ENCODE measurements around the gene WNT2.
A peak's percentile ranks its signal among the peaks of the same experiment; 100 is the strongest.

WNT2 gene

DNA sequence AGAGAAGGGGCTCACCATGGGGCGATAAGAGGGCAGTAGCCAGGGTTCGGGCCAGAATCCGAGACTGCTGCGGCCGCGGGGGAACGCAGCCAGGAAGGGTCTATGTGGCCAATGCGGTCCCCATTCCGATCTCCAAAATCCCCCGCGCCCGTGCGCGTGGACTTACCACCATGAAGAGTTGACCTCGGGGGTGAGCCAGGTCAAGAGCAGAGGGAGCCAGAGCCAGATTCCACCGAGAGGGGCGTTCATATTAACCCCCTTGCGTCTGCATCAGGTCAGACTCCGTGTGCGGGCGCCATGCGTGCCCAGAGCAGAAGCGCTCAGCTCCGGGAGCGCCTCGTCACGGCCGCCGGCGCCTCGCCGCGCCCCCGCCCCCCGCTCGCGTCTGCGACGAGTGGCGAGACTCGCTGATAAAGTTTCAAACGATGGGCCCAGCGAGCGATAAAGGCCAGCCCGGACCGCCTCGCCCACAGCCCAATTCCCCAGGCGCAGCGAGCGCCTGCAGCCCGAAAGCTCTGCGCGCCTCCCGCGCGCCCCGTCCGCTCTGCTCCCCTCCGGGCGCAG, at the start of gene WNT2:
TSS of gene WNT2 (minus strand) at position 318 of the 564 bp plus-strand sequence. CDS start at position 249, 69 bp downstream.
- no peak for DNase-seq

DNA sequence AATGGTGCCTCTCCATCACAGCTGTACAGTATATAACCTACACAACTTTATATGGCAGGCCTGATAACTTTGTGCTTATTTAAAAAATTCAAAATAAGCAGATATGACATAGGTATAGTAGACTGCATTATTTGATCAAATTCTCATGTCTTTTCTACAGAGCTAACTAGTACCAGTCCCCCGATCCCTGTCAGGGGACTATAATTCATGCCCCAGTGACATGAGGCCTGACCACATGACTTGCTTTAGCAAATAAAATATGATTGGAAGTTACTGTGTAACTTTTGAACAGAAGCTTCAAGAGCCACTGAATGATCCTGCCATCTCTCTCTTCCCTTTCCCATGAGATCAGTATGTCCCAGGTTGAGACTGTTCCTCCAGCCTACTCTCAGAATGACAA, 49.2 kb upstream of the WNT2 start:
- no peak for DNase-seq

DNA sequence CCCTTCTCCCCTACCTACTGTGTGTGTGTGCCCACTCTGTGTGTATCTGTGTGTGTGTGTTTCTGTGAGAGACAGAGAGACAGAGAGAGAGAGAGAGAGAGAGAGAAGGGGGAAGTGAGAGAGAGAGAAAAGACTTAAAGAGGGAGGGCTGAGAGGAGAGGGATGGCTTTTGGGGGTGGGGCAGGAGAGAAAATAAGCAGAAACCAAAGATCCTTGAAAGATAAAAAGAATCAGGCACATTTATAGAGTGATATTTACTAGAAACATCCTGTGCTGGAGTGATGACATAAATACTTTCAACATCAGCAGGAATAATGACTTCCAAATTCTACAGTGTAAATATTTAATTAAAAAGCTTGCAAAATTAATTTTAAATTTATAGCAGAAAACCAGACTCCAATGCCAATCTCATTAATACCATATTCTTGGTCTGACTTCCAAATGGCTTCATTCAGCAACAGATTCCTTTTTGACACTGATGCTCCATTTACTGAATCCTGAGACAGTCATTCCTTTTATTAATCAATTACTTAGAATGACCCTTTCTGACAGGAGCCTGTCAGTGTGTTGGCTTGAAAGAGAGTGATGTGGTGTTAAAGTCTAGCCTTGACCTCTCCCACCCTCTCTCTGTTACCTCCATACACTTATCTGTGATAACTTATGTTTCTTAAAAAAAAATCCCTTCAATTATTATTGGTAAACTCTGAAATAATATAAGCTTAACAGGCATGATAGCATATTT, 41.7 kb upstream of the WNT2 start:
- no peak for DNase-seq

DNA sequence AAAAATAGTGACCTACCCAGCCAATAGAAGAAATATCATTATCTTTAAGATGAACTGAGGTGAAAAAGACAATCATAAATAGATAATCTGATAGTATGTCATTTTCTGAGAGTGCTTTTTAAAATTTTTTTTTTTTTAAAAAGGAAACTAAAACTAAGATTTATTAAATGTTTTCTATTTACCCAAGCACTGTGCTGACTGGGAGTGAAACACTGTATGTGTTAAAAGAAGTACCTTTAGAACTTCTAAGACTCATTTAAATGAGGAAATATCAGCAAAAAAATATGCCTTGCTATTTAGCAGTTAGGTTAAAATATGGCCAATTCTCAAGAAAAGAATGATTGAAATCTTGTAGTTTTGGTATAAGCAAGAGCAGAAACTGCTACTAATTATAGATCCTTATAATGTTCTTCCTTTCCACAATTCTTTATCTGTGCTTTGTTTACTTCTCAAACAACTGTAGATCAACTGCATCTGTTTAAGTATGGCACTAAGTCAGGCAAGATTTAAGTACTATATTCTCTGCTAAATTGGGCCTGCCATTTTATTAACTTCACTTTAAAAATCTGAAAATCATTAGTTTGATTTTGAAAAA, 39.5 kb upstream of the WNT2 start:
- no peak for DNase-seq

DNA sequence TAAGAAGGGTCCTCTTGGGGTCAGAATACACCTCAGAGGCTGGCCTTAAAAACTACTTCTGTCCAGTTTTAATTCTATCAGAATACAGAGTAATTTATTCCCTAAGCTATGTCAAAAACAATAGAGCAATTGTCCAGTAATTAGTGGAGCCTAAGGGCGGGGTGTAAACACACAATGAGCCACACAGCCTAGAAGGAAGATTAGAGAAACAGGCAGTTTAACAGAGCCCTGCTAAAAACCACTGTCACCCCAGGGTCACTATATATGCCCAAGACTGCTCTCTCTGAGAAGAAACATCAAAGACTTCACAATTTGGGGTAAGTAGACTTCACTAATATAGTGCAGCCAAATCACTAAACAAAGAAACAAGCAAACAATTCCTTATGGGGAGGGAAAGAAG, 27.2 kb upstream of the WNT2 start:
- DNase-seq = no peak

DNA sequence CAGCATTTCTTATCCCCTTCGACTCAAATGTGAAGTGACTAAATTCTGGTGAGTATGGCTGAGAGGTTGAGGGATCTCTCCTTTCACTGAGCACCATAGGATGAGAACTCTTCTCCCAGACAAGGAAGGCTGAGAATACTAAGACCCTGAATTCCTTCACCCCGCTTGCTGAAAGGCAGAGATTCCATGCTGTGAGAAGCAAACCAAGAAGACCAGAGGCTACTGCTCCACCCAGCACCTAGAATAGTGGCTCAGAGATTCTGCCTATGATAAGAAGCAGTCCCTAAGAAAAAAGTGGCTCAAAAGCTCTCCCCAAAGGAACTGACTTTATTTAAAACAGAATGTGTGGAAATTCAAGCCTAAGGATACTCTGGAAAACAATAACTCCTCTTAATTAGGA, 26.7 kb upstream of the WNT2 start:
- no peak for DNase-seq

DNA sequence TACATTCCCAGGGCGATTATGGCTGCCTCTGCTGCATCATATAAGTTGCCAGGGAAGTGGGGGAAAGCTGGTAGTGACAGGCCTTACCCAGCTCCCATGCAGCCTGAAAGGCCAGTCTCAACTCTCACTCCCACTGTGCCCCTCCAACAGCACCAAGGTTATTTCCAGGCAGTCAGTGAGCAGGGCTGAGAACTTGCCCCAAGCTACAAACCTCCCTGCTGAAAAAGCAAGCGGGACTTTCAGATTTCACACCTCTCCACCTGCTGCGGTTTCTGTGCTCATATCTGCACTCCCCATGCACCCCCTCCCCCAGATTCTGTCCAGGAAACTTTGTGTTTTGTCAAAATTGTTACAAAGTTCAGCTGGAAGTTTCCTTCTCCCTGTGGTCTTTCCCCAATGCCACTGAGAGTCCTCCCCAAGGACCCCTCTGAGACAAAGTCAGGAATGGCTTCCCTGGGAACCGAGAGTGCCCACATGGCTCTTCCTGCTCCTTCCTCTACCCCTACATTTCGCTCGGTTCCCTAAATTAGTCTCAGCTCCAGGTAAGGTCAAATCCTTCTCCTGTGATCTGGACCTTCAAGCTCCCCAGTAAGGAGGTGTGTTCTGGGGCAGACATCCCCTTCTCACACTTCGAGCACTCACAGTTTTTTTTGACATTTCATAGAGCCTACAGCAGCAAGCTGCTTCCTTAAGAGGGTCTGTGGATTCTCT, 25.3 kb upstream of the WNT2 start:
- DNase-seq = no peak

DNA sequence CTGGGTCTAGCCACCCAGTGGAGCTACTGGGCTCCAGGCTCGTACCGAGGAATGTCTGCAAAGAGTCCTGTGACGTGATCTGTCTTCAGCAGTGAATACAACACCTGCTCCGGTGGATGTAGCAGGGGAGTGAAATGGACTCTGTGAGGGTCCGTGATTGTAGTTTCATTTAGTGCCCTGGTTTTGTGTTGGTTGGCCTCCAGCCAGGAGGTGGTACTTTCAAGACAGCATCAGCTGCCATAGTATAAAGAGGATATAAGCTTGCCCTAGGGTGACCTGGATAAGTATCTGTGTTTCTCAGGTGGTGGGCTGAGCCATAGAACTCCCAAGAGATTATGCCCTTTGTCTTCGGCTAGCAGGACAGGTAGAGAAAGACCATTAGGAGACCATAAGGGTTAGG, 24.6 kb upstream of the WNT2 start:
- no peak for DNase-seq

DNA sequence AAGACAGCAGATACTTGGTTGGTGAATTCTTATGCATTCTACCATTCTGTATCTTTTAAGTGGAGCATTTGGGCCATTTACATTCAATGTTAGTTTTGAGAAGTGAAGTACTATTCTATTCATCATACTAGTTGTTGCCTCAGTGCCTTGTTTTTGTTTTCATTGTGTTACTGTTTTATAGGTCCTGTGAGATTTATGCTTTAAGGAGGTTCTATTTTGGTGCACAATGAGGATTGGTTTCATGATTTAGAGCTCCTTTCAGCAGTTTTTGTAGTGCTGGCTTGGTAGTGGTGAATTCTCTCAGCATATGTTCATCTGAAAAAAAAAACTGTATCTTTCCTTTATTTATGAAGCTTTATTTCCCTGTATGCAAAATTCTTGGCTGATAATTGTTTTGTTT, 23.3 kb upstream of the WNT2 start:
- no peak for DNase-seq

DNA sequence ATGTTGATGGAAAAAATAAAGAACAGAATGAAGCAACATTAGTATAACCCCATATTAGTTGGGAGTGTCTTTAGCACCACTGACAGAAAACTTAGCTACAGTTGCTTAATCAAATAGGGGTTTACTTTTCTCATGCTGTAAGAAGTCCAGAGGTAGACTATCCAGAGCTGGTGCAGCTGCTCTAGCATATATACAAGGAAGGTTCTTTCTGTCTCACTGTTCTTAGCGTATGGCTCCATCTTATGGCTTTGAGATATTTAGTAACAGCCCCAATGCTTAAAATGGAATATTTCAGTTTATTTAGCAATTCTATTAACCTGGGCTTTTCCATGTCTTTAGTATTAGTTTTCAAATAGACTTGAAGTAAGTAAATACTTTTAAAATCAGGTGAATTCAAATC, 15.2 kb upstream of the WNT2 start:
- no peak for DNase-seq

DNA sequence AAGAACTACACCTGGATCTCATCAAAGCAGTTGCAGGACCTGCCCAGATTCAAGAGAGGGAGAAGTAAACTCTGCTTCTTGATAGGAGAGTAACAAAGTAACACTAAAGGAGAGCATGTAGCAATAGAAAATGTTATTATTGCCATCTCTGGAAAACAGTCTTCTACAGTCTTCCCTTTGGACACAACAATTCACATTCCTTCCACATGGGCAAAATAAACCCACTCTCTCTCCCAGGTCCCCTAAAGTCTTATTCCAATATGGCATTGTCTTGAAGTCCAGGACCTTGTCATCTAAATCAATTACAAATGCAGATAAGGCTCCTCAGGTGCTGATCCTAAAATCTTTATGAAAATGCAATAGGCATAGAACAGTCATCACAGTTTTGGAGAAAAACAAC, 10.3 kb upstream of the WNT2 start:
- DNase-seq = no peak

DNA sequence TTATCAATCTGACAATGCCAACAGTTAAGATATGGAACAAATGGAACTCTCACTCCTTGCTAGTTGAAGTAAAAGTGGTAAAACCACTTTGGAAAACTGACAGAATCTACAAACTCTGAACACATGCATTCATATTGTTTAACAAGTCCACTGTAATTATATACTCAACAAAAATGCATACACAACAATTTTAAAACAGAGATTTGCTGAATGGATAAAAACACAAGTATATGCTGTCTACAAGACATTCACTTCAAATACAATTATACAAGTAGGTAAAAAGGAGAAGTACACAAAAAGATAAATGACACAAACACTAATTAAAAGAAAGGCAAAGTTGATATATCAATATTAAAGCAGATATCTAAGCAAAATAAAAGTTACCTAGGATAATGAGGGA, 9.2 kb upstream of the WNT2 start:
- no peak for DNase-seq

DNA sequence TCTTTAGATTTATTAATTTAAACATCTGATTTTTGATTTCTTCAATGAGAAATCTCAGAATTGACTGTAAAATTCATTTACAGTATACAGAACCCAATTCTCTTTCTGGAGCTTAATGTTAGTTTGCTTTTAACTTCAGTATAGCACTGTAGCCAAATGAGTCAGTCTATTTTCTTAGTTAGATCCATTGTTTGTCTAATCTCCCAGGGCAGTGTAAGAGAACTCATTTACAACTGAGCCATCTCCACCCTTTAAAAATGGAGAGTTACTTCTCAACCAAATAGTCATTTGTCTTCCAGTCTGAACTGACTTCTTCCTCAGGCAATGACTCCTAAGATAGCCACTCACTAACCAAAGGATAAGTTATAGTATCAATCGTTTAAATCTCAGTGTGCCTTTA, 3.0 kb upstream of the WNT2 start:
- no peak for DNase-seq

DNA sequence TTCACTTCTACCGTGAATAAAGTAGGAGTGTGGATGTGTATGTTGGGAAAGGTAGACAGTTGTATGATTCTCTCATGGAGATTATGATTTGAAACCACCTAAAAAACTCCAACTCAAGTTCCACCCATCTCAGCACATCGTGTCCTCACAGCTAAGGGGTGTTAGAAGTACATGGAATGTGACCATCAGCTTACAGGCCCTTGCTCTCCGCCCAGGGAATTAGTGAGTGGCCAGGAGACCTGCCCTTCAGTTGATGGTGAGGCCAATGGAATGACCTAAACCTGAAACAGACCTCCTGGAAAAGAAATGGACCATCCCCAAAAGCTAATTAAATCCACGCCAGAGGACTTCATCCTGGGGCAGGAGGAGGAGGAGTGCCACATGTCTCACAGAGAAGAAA, 2.1 kb upstream of the WNT2 start:
- no peak for DNase-seq

DNA sequence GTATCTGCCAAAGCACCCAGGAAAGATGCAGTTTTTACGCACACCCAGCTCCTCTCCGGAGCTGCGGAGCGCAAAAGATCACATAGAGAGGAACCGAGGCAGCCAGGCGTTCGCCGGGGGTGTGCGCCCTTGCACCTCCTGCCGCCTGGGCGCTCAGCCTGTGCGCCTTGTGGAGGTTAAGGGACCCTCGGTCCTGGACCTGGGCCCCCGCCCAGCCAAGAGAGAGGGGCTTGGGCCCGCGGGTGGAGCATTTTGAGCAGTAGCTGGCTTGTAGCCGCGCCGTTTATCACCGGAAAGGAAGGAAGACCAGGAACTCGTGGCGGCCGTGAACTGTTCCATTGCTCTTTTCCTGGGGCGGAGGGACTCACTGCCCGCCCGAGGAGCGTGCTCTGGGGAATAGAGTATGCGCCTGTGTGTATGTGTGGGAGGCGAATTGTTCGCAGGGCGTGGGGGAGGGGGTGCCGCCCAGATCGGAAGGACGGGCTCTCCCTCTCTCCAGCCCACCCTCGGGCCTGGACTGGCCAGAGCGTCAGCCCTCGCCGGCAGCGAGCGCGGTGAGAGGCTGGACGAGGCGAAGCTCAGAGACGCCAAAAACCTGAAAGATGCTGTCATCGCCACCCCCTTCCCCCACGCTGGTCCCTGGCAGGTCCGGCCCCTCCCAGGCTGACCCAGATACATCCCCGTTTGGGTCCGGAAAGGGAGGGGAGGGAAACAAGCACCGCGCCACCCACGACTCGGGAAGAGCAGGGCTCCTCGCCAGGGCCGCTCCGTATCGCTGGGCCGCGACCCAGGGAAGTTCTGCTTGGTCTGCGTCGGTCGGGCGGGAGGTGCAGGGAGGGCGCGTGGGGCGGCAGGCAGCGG, 1.2 kb upstream of the WNT2 start:
- peak; percentile 5 for DNase-seq

DNA sequence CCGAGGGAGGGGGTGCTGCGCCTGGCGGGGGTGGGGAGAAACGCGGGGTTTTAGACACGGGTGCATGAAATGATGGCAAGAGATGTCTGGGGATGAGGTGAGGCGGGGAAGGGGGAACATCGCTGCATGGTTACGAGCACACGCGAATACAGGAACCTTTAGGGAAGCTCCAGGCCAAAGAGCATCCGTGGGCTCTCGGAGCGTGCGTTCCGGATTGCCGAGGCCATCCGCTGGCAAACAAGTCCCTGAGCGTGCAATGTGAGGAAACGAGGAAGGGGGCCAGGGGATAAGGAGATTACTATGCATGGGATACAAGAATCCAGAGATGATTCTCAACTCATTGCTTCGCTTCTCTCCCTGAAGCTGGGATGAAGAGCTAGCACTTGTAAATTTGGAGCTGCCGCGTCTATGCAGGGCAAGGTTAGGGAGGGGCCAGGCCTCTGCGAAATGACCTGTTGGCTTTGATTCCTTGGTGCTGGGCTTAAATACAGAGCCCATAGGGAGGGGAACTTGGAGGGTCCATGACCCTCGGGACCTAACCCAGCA, 520 bp upstream of the WNT2 start:
- DNase-seq = no peak

DNA sequence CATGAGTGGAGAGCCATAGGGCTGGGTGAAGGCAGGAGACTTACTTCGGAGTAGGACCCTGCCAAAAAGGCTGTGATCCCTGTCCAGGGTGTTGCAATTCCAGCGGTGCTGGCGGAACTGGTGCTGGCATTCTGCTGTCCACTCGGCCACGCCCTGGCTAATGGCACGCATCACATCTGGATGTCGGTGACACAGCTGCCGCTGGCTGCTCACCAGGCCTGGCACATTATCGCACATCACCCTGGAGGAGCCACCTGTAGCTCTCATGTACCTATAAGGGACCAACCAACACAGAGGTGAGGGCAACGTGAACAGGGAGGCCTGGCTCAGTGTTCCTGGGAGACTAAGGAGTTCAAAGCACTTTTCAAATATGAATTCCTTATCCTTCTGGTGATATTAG, 2.3 kb downstream of the WNT2 start:
- DNase-seq = no peak

DNA sequence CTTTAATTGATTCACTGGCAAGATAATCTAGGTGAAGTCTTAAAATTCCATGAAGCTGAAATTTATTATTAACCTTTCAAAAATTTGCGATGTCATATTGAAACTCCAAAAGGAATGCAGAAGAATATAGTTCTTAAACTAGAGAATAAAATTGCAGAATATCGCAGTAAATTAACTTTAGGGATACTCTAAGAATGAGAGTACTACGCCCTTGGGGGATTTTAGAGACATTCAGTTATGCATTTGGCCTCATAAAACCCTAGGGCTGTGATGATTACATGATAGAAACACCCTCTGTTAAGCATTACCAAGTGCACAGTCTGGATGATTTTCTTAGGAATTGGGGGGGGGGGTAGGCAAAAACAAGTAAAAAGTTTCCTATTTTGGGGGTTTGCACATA, 3.7 kb downstream of the WNT2 start:
- DNase-seq = no peak

DNA sequence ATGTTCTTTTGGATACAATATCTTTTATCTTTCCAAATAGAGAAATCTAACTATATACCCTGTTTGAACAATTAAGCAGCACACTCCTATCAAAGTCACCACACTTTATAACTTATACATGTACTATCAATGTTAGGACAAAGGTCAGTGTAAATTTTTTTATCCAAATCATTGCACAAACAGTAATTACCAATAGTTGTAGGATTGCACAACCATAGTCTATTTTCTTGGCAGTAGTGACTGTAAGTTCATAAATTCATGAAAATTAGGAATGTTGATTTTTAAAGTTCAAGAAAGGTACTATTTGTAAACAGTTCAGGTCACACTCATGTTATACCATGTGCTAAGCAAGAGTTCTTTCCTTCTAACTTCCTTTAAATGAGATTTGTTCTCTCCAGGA, 9.3 kb downstream of the WNT2 start:
- no peak for DNase-seq

DNA sequence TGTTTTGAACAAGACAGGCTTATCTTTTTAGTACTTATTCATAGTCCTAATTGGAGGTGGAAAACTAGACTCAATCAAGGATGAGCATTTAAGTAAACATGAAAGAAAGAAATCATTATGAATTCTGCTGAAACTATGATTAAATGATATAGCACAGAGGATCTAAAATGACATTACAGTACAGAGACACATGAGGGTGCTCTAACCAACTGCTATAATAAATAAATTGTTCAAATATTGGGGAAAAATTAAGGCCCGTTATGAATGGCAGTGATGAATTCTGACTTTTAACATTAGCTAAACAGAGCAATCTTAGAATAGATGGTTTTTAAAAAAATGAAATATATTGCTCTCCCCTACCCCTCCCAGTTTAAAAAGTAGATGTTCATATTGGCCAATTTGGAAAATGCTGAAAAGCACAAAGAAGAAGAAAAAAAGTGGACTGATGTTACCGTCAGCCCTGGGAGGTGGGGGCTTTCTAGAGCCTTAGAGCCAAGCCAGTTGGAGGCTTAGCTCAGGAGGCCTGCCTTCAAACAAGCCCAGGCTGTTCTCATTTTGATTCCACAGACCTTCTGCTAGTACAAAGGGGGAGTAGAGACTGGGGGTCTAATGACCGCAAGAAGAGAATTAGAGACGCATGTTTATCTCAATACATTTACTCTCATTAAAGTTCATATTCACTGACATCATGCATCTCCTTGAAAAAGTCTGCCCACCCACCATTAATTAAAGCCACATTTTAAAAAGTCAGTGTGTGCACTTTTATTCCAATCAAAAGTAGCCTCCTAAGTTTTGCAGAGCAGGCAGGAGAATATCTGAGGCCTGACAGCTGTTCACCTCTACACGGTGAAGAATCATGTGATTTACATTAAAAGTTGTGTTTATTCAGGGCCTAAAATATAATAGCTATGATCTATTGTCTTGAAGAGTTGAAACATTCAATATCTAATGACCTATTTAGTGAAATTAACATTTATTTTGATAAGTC, 10.0 kb downstream of the WNT2 start:
- no peak for DNase-seq

DNA sequence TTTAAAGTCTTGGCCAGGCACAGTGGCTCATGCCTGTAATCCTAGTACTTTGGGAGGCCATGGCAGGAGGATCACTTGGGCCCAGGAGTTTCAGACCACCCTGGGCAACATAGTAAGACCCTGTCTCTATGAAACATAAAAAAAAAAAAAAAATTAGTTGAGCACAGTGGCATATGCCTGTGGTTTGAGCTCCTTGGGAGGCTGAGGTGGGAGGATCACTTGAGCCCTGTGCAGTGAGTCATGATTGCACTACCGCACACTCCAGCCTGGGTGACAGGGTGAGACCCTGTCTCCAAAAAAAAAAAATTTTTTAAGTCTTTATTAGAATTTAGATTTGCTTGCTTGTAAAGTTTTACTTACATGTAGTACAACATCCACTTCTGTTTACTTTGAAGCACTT, 14.0 kb downstream of the WNT2 start:
- no peak for DNase-seq

DNA sequence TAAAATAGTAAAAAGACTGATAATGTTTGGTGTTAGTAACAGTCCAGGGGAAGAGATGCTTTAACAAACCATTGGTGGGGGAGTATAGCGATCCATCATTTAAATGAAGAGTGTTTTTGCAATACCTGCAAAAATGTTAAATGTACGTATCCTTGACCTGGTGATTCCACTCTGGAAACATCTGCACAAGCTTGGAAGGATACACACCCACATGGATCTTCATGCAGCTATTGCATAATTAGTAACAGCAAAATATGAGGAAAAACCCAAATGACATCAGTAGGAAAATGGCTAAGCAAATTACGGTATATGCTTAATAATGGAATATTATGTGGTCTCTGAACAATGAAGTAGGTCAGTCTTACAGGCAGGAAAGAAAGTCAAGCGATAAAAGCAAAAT, 20.5 kb downstream of the WNT2 start:
- DNase-seq = no peak

All from NCI-H510A treated with DMSO at 0.1 percent for 48 hours (cell line).